Measurements from ENCODE around the gene NR2C2AP.

DNA sequence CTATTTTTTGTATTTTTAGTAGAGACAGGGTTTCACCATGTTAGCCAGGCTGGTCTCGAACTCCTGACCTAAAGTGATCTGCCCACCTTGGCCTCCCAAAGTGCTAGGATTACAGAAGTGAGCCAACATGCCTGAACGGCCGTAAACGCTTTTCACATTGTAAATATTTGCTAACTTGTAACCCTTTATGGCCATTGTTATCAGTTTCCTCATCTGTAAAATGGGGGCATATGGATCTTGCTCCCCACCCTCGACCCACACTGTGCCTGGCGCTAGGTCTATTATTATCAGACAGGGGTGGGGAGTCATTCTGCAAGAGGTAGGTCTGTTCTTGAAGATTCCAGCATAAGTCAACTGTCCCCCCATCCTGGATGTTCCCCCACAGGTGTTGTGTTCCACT, 20.4 kb upstream of the NR2C2AP start:
- TF ChIP-seq FOXK2 (IDR thresholded peaks at IDR 0.05) (no peak), NFRKB (IDR thresholded peaks at IDR 0.05) (no peak), BHLHE40 (IDR thresholded peaks at IDR 0.05; ENCODE audit: borderline replicate concordance) (no peak), SUZ12 (IDR thresholded peaks at IDR 0.05) (no peak), TARDBP (IDR thresholded peaks at IDR 0.05) (no peak), HDGF (IDR thresholded peaks at IDR 0.05; ENCODE audit: borderline replicate concordance) (no peak), ARNT (IDR thresholded peaks at IDR 0.05) (no peak)

All from HEK293T (cell line).